Vagina (tissue), 2 donors: Measurements from ENCODE around the gene THAP12. TPM values are rescaled to one million over a fixed set of nuclear protein-coding genes. Genes with fewer than 3 reads are reported as not detected.

Experiments used
- DNase-seq, 2 donors: peaks; one replicate each; pipeline ENCODE4 v3.0.0-alpha.2; 2017; ENCODE audit errors: extremely low spot score in 2 of 2
- H3K27ac ChIP-seq: fragments of 200-600 bp; sonication (generic); one replicate; pipeline ENCODE4 v1.5.1; 2019
- H3K27me3 ChIP-seq: fragments of 200-600 bp; sonication (generic); one replicate; pipeline ENCODE4 v1.5.1; 2019
- H3K36me3 ChIP-seq, 2 donors: fragments of 200-600 bp; sonication (generic); one replicate each; pipeline ENCODE4 v1.5.1; 2017 to 2019
- H3K4me1 ChIP-seq: fragments of 200-600 bp; sonication (generic); one replicate; pipeline ENCODE4 v1.5.1; 2019
- H3K4me3 ChIP-seq, 2 donors: fragments of 200-600 bp; sonication (generic); 1 replicate in 1 of 2; 2 replicates in 1 of 2; pipeline ENCODE4 v1.5.1; 2016 to 2019
- H3K9me3 ChIP-seq: fragments of 200-600 bp; sonication (generic); one replicate; pipeline ENCODE4 v1.5.1; 2019
- POLR2A ChIP-seq, 2 donors: fragments of 450-650 bp; IDR thresholded peaks; one replicate each; pipeline ENCODE4 v1.6.1; 2017; ENCODE audit warnings: antibody characterized with exemption in 2 of 2, mild to moderate bottlenecking in 2 of 2, moderate library complexity in 2 of 2
- POLR2AphosphoS5 ChIP-seq, 2 donors: sonication (generic); formaldehyde crosslinking; IDR thresholded peaks; one replicate each; pipeline ENCODE4 v1.9.0; 2017; ENCODE audit warnings: antibody characterized with exemption in 2 of 2, mild to moderate bottlenecking in 2 of 2, low read depth in 1 of 2; ENCODE audit not compliant: insufficient read depth in 1 of 2
- intact Hi-C: fragments of 100-400 bp; cut with DNase I; formaldehyde crosslinking; loops from one replicate; pipeline ENCODE4 v1.15.1; 2023
- total RNA-seq: library from RNA; depleted of rRNA; stranded (reverse); fragments of >200 nt; gene quantifications from one replicate; pipeline ENCODE4 v1.2.3, GENCODE V29; 2016
- TF ChIP-seq, protein P1 (sequence below), 3 experiments: fragments of 450-650 bp in 2 of 3; fragments of 200-600 bp in 1 of 3; sonication (generic) in 1 of 3; IDR thresholded peaks; one replicate each; pipeline ENCODE4 v1.5.1; 2017 to 2019; ENCODE audit warnings: antibody characterized with exemption in 3 of 3, mild to moderate bottlenecking in 2 of 3, moderate library complexity in 2 of 3

THAP12 gene
- total RNA-seq, 1 donor from 2014 or later = 25.8 TPM

DNA sequence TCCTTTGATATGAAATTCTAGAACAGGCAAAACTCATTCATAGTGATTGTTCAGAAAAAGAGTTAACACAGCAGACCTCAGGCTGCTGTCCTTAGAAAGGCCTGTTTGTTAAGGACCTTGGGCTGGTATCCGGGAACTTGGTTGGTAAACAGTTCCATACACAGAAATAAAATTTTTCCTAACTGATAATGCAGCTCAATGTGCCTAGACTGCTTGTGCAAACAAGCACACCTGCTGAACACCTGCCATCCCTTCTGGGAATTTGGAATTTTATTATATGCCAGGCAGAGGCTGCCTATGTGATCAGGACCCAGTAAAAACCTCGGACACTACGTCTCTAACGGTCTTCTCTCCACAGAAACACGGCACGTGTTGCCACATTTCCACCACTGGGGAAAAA lies 11.5 kb downstream of the THAP12 start:
- no peaks in the 10 kb centered on the region for H3K9me3 ChIP-seq
- no peaks in the 10 kb centered on the region for H3K27me3 ChIP-seq
- H3K36me3 ChIP-seq = no peaks in the 10 kb centered on the region
- H3K4me1 ChIP-seq = peaks cover 22% of the 10 kb centered on the region
- intact Hi-C loops = no loop called here
- H3K27ac ChIP-seq = no peak overlapping the region
- DNase-seq = no peak
- TF ChIP-seq POLR2A (IDR thresholded peaks at IDR 0.05) = no peak
- TF ChIP-seq, protein P1, sequence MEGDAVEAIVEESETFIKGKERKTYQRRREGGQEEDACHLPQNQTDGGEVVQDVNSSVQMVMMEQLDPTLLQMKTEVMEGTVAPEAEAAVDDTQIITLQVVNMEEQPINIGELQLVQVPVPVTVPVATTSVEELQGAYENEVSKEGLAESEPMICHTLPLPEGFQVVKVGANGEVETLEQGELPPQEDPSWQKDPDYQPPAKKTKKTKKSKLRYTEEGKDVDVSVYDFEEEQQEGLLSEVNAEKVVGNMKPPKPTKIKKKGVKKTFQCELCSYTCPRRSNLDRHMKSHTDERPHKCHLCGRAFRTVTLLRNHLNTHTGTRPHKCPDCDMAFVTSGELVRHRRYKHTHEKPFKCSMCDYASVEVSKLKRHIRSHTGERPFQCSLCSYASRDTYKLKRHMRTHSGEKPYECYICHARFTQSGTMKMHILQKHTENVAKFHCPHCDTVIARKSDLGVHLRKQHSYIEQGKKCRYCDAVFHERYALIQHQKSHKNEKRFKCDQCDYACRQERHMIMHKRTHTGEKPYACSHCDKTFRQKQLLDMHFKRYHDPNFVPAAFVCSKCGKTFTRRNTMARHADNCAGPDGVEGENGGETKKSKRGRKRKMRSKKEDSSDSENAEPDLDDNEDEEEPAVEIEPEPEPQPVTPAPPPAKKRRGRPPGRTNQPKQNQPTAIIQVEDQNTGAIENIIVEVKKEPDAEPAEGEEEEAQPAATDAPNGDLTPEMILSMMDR (IDR thresholded peaks at IDR 0.05) = no peak
- H3K4me3 ChIP-seq = no peak overlapping the region

- no peak for TF ChIP-seq POLR2AphosphoS5 (IDR thresholded peaks at IDR 0.05; ENCODE audit: insufficient read depth in 1 of 2, low read depth in 1 of 2)
- no peak for TF ChIP-seq POLR2A (IDR thresholded peaks at IDR 0.05)
- TF ChIP-seq, protein P1 (IDR thresholded peaks at IDR 0.05) = no peak
- H3K4me1 ChIP-seq = peaks cover 22% of the 10 kb centered on the region
- no peaks in the 10 kb centered on the region for H3K27me3 ChIP-seq
- no peak for DNase-seq
- H3K36me3 ChIP-seq = no peaks in the 10 kb centered on the region
- no peak overlapping the region for H3K27ac ChIP-seq
- intact Hi-C loops = no loop called here
- no peak overlapping the region for H3K4me3 ChIP-seq
- H3K9me3 ChIP-seq = no peaks in the 10 kb centered on the region
Observed at GRCh38 chr11:76368490-76368889, 12.4 kb downstream of the THAP12 start.

- Histone ChIP-seq H3K4me1 (peaks cover 16% of the 10 kb centered on the region), H3K27me3 (no peaks in the 10 kb centered on the region), H3K27ac (no peak overlapping the region), H3K36me3 (no peaks in the 10 kb centered on the region), H3K4me3 (no peak overlapping the region), H3K9me3 (no peaks in the 10 kb centered on the region)
- TF ChIP-seq POLR2AphosphoS5 (IDR thresholded peaks at IDR 0.05; ENCODE audit: insufficient read depth in 1 of 2, low read depth in 1 of 2) = no peak
- DNase-seq = no peak
- intact Hi-C loops = no loop called here
Observed at GRCh38 chr11:76365038-76365679, 15.8 kb downstream of the THAP12 start.

- intact Hi-C loops = no loop called here
- no peaks in the 10 kb centered on the region for H3K27me3 ChIP-seq
- H3K4me3 ChIP-seq = no peak overlapping the region
- H3K4me1 ChIP-seq = peaks cover 11% of the 10 kb centered on the region
- TF ChIP-seq POLR2AphosphoS5 (IDR thresholded peaks at IDR 0.05; ENCODE audit: insufficient read depth in 1 of 2, low read depth in 1 of 2) (no peak), POLR2A (IDR thresholded peaks at IDR 0.05) (no peak)
- TF ChIP-seq, protein P1 (IDR thresholded peaks at IDR 0.05) = no peak
- H3K9me3 ChIP-seq = no peaks in the 10 kb centered on the region
- no peak for DNase-seq
- H3K27ac ChIP-seq = no peak overlapping the region
- H3K36me3 ChIP-seq = peaks cover 0 to 6% of the 10 kb centered on the region in 2 donors
Observed at GRCh38 chr11:76362716-76363115, 18.2 kb downstream of the THAP12 start.

- H3K4me1 ChIP-seq = peaks cover 11% of the 10 kb centered on the region
- no peak for DNase-seq
- H3K27ac ChIP-seq = no peak overlapping the region
- no peaks in the 10 kb centered on the region for H3K9me3 ChIP-seq
- peaks cover 0 to 6% of the 10 kb centered on the region in 2 donors for H3K36me3 ChIP-seq
- intact Hi-C loops = no loop called here
- no peak for TF ChIP-seq POLR2AphosphoS5 (IDR thresholded peaks at IDR 0.05; ENCODE audit: insufficient read depth in 1 of 2, low read depth in 1 of 2)
- no peak for TF ChIP-seq POLR2A (IDR thresholded peaks at IDR 0.05)
- TF ChIP-seq, protein P1 (IDR thresholded peaks at IDR 0.05) = no peak
- H3K27me3 ChIP-seq = no peaks in the 10 kb centered on the region
- H3K4me3 ChIP-seq = no peak overlapping the region
Observed at GRCh38 chr11:76361776-76362175, 19.2 kb downstream of the THAP12 start.
